Measurements from ENCODE around the gene TMBIM6.

Gene TMBIM6

DNA sequence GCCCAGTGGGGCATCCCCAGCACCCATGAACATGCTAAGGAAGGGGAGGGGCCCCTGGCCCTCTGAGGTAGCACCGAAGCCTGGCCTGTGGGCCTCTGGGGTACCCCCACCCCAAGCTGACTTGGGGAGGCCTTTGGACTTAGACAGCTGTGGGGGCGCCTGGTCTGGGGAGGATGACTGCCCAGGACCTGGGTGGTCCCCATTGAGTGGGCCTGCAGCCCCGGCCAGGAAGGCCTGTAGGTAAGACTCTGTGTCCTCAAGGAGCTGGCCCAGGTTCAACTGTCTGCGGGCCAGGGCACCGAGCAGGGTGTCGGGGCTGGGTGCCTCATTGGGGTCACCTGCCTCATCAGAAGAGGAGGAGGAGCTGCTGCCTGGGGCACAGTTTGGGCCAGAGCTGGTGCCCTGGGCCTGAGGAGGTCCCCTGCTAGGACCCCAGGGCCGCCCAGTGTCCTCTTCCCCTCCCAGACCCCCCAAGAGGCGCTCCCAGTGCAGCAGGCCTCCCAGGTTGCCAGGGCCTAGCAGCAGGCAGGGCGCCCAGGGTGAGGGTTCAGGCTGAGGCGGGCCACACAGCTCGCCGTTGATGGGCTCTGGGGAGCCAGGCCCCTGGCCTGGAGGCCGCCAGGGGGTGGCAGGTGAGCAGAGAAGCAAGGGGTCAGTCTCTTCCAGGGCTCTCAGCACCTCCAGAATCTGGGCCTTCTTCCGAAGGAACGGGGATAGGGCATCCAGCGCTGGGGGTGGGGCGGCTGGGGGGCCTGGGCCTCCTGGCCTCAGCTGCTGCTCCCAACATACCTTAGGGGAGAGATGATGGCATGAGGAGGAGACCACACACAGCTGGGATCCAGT, 55.5 kb downstream of the TMBIM6 start:
- DNase-seq (ENCODE audit: low read depth, low spot score), result no peak

DNA sequence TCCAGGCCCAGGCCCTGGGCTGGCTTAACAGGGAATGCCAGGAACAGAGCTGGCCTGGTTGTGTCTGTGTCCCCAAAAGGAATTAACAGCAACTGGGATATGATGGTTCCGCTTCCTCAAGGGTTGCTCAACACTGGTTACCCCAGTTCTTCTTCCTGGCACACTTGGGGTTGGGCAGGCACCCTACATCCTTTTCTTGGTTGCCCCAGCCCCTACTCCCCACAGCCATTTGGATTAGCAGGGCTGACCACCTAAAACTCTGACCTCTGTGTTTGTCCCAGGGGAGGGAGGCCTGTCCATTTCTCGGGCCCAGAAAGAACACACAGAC, 56.1 kb downstream of the TMBIM6 start:
- no peak for DNase-seq (ENCODE audit: low read depth, low spot score)

DNA sequence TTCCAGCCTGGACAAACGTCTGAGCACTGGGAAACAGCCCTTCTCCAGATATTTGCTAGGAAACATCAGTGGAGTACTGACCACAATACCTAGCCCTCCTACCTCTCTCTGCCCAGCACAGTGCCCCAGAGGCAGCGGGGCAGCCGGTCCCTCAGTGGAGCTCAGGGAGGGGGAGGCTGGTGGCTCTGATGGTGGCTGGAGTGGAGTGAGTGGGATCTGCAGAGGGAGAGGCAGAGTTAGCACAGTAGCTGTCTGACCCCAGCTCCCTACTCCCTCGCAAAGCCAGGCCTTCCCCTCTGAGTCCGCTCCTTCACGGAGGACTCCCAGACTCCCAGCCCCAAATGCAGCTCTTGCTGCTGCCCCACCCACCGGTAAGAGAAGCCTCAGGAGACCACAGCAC, 56.9 kb downstream of the TMBIM6 start:
- no peak for DNase-seq (ENCODE audit: low read depth, low spot score)

GRCh38 chr12:49798934-49799333, 57.6 kb downstream of the TMBIM6 start:
- no peak for DNase-seq (ENCODE audit: low read depth, low spot score)

DNA sequence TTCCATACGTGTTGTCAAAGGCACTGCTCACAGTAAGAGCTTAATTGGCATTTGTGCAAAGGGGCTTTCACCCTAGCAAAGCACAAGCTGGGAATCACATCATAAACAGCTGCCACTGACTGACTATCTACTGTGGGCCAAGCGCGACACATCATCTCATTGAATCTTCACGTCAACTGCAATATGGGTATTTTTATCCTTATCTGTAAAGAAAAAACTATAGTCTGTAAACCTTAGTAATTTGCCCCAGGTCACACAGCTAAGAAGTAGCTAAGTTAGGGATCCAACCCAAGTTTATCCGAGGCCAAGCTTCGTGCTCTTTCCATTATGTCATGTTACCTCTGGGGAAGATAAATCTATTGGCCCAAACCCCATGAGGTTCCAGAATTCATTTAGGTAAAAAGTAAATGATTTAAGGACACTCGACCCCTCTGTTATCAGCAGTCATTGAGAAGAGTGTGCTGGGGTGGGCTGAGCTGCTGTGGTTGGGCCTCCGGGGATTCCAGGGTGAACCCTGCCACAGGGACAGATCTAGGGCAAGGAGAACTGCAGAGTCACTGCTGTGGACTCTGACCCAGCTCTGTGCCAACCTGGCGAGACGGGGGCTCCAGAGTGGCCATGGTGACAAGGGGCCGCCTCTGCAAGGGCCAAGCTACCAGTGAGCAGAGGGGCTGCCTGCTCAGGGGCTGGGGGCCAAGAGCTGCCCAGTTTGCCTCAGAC, 59.2 kb downstream of the TMBIM6 start:
- no peak for DNase-seq (ENCODE audit: low read depth, low spot score)

DNA sequence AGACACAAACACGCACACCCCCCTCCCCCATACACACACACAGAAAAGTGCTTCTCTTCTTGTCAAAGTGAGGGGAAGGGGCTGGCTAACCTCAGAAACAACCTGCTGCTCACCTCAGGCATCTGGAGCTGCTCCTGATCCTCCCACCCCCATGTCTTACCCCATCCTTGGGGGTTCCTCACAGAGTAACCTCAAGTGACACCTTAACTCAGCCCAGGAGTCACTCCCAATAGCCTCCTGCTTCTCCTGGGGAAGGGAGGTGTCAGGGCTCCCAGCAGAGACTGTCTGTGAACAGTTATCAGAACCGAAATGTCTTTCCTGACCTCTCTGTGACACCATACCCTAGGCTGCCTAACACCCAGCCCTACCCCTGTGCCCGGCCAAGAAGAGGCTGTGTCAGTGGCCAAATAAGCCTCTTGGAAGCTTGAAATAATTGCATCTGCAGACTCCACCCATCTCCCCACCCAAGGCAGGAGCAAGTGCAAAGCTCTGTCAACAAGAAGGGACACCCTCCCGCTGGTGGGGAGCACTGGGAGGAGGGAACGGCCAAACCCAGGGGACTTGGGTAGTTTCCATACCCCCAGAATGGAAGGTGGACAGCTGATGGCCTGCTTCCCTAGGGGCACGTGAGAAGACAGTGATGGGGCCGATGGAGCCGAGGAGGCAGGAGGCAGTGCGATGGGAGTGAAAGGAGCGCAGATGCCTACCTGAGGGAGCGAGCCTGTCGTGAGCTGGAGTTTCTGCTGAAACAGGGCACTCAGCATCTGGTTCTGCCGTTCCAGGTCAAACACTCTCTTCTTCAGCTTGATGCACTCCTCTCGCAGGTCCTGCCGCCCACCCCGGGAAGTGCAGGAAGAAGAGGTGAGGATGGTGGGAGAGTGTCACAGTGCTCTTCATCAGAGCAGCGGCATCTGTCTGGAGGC, 60.0 kb downstream of the TMBIM6 start:
- DNase-seq (ENCODE audit: low read depth, low spot score), result no peak

DNA sequence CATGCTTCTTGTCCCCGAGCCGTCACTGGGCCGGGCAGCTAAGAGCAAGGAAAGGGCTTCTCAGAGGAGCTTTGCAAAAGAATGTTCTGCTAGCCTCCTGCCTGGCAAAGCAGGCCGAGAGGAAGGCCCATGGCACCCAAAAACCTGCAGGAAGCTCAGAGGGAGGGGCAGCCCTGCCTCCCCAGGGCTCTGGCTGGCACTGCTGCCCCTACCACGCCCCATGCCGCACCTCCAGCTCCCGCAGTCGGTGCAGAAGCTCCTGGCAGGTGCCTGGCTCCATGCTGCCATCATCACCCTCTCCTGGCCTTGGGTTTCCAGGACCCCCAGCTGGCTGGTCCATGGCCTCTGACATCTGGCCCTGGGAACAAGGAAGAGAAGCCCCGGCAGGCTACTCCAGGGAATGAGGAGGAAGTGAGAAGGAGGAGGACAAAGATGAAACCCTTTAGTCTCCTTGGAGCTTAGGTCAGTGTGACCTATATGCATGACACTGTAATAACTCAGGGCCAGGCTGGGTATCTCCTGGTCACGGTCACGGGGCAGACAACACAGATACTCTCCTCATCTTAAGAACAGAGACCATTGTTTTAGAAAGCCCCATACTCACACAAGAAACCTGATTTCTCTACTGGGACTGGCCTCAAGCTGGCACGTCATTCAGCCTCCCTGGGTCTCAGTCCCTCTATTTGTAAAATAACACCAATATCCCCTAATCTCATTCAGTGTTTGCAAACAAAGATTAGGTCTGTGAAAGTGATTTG, 62.5 kb downstream of the TMBIM6 start:
- no peak for DNase-seq (ENCODE audit: low read depth, low spot score)

- no peak for DNase-seq (ENCODE audit: low read depth, low spot score)
Measured at GRCh38 chr12:49804821-49805220, 63.5 kb downstream of the TMBIM6 start.

DNA sequence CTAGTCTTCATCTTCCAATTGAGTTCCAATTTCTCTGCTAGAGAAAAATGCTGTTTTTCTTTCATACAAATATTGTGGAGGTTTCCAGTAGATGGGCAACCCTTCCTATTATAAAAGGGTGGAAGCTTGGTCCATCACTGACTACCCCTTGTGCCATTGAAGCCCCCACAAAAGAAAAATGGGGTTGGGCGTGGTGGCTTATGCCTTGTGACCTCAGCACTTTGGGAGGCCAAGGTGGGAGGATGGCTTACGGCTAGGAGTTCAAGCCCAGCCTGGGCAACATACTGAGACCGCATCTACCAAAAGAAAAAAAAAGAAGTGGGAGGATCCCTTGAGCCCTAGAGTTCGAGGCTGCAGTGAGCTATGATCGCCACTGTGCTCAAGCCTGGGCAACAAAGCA, 64.1 kb downstream of the TMBIM6 start:
- DNase-seq (ENCODE audit: low read depth, low spot score), result no peak

DNA sequence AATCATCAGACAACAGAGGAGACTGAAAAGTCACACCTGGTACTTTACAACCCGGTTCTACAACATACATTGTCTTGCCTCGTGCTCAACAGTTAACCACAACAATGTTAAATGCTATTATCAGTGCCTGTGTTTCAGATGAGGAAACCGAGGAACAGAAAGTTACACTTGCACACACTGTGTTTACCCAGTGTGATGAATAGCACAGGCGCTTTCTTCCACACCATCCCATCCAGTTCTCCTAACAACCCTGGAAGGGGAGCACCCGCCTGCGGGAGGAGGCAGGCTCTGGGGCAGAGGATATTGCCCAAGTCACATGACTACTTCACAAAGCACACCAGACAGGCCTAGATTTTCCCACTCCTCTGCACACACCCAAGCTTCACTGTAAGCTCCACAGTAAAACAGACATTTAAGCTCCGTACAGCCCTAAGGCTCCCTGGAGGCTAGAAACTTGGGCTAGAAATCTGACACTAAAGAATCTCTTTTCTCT, 65.0 kb downstream of the TMBIM6 start:
- no peak for DNase-seq (ENCODE audit: low read depth, low spot score)

DNA sequence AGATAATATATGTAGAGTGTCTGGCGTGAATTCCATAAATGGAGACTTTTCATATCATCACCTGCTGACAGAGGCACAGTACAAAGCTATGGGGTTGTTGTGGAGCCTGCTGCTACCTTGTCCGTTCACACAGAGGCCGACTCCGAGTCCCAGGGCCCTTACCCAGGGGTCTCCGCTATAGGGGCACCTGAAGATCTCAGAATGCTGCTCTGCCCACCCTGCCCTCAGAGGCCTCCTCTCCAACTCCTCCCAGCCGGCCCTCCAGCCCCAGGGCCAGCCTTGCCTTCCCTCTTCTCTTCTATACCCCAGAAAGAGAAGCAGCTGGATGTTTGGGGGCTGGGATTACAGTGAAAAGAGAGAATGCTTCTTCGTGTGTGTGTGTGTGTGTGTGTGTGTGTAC, 65.5 kb downstream of the TMBIM6 start:
- DNase-seq (ENCODE audit: low read depth, low spot score), result no peak

DNA sequence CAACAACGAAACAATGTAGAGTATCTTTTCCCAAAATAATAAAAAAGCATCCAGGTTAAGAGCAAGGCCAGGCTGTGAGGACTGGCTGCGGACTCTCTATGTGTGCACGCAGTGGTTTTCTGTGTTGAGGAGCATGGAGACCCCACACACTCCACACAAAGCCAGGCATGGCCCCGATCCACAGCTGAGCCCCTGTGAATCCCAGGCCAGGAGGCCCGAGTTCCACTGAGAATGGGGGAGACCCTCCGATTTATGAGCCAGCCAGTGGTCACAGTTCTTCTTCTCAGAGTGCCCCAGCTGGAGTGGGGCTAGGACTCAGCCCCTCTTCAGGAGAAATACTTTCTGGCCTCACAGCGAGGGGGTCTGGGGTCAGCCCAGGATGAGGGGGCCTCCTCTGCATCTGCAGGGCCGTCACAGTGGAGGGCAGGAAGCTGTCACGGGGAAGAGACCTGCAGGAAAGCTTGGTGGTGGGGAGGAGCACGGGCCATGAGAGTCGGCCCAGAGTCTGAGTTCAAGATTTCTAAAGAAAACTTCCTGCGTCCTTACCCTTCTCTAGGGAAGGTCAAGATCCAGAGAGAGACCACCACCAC, 66.7 kb downstream of the TMBIM6 start:
- no peak for DNase-seq (ENCODE audit: low read depth, low spot score)

GRCh38 chr12:49808686-49809380, 67.5 kb downstream of the TMBIM6 start:
- no peak for DNase-seq (ENCODE audit: low read depth, low spot score)

- no peak for DNase-seq (ENCODE audit: low read depth, low spot score)
Measured at GRCh38 chr12:49809381-49809905, 68.1 kb downstream of the TMBIM6 start.

- no peak for DNase-seq (ENCODE audit: low read depth, low spot score)
Measured at GRCh38 chr12:49809906-49810389, 68.6 kb downstream of the TMBIM6 start.

DNA sequence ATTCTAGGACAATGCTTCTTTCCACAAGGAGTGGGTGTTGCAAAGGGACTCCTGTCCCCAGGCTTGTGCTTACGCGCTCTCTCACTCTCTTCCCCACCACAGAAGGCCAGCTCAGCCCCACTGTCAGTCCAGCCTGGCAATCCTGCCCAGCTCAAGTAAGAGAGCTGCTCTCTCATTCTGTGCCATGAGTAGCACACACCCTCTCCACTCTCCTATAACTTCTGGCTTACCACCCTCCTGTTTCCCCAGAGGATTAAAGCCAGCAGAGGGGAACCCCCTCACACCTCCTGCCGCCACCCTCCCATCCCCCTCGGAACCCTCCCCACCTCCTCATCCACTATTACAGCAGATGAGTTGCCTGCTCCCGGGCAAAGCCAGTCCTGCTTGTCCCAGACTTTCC, 69.8 kb downstream of the TMBIM6 start:
- no peak for DNase-seq (ENCODE audit: low read depth, low spot score)

DNA sequence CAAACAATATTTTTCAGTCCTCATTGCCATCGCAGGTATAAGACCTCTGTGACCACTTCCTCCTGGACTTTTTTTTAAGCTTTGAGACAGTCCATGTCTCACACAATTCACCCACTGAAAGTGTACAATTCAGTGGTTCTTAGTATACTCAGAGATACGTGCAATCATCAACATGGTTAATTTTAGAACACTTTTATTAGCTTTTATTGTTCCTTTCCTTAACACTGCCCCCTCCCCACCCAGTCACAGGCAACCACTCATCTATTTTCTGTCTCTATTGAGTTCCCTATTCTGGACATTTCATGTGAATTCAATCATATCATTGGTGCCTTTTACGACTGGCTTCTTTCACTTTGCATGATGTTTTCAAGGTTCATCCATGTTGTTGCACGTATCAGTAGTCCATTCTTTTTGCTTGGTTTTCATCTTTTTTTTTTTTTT, 70.6 kb downstream of the TMBIM6 start:
- DNase-seq (ENCODE audit: low read depth, low spot score), result no peak

DNA sequence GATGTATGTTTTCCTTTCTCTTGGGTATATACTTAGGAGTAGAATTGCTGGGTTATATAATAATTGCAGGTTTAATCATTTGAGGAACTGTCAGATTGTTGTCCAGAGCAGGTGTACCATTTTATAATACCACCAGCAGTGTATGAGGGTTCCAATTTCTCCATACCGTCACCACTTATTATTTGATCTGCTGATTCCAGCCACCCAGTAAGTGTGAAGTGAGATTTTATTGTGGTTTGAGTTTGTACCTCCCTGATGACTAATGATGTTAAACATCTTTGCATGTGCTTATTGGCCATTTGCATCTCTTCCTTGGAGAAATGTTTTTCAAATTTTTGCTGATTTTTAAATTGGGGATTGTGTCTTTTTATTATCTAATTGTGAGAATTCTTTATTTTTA, 71.8 kb downstream of the TMBIM6 start:
- DNase-seq (ENCODE audit: low read depth, low spot score), result no peak
